Immature natural killer cell (primary cell): Measurements from ENCODE around the gene BST1. TPM values are rescaled to one million over a fixed set of nuclear protein-coding genes. Genes with fewer than 3 reads are reported as not detected.

ENCODE experiments used
- DNase-seq, 3 donors: peaks; one replicate each; pipeline ENCODE4 v3.0.0; 2022; ENCODE audit warnings: mixed read lengths in 1 of 3
- H3K27ac Mint-ChIP-seq, 6 donors: one replicate each; pipeline ENCODE4 v1.8.0; 2020; ENCODE audit warnings: mixed read lengths in 6 of 6, mild to moderate bottlenecking in 5 of 6, inconsistent platforms in 4 of 6, moderate library complexity in 3 of 6
- H3K27me3 Mint-ChIP-seq, 3 donors: one replicate each; pipeline ENCODE4 v1.8.0; 2020 to 2021; ENCODE audit warnings: low read depth in 3 of 3, mild to moderate bottlenecking in 3 of 3, mixed read lengths in 3 of 3, moderate library complexity in 3 of 3, inconsistent platforms in 1 of 3
- H3K36me3 Mint-ChIP-seq, 3 donors: one replicate each; pipeline ENCODE4 v1.8.0; 2020; ENCODE audit warnings: mixed read lengths in 3 of 3, inconsistent platforms in 2 of 3, mild to moderate bottlenecking in 2 of 3
- H3K4me1 Mint-ChIP-seq, 2 donors: one replicate each; pipeline ENCODE4 v1.8.0; 2020; ENCODE audit warnings: inconsistent platforms in 2 of 2, mild to moderate bottlenecking in 2 of 2, mixed read lengths in 2 of 2, moderate library complexity in 1 of 2
- H3K4me3 Mint-ChIP-seq, 5 donors: one replicate each; pipeline ENCODE4 v1.8.0; 2020; ENCODE audit warnings: mild to moderate bottlenecking in 5 of 5, mixed read lengths in 5 of 5, inconsistent platforms in 3 of 5, moderate library complexity in 3 of 5
- H3K9me3 Mint-ChIP-seq, 6 donors: one replicate each; pipeline ENCODE4 v1.8.0; 2020; ENCODE audit warnings: mild to moderate bottlenecking in 6 of 6, mixed read lengths in 6 of 6, inconsistent platforms in 4 of 6, moderate library complexity in 3 of 6
- polyA plus RNA-seq, 3 donors: library from polyadenylated mRNA; unstranded; fragments of 300-500 nt; fragmentation: Illumina TruSeq; gene quantifications; one replicate each; pipeline ENCODE4 v1.2.3, GENCODE V29; 2021

BST1 gene
- polyA plus RNA-seq, 3 donors from 2014 or later = 0.78 to 2.0 (median 1.1) TPM

DNA sequence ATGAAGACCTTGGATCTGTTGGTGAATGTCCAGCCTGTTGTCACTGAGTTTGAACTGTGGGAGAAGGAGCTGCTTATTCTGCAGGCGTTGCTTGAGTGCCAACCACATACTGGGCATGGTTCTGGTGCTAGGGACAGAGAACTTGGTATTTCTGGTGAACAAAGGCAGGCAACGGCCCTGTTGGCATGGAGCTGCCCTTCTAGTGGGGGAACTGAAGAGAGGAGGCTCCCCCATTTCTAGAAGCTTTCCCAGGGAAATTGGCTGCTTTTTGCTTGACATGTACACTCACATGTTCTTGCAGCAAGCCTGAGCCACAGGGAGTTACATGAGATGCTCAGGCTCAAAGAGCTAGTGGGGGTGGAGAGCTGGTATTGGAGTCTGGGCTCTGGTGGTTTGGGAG lies 66.3 kb downstream of the BST1 start:
- peaks cover 0 to 5% (median 4%) of the 10 kb centered on the region in 3 donors for H3K36me3 Mint-ChIP-seq
- H3K27me3 Mint-ChIP-seq = peaks cover 0 to 8% (median 8%) of the 10 kb centered on the region in 3 donors
- no peaks in the 10 kb centered on the region for H3K9me3 Mint-ChIP-seq
- peak overlapping the region in 1 of 5 donors; percentile 33 for H3K4me3 Mint-ChIP-seq
- no peak for DNase-seq
- peaks cover 82 to 83% of the 10 kb centered on the region in 2 donors for H3K4me1 Mint-ChIP-seq
- H3K27ac Mint-ChIP-seq = peak overlapping the region in 3 of 6 donors; percentile 14 to 51 (median 51)

DNA sequence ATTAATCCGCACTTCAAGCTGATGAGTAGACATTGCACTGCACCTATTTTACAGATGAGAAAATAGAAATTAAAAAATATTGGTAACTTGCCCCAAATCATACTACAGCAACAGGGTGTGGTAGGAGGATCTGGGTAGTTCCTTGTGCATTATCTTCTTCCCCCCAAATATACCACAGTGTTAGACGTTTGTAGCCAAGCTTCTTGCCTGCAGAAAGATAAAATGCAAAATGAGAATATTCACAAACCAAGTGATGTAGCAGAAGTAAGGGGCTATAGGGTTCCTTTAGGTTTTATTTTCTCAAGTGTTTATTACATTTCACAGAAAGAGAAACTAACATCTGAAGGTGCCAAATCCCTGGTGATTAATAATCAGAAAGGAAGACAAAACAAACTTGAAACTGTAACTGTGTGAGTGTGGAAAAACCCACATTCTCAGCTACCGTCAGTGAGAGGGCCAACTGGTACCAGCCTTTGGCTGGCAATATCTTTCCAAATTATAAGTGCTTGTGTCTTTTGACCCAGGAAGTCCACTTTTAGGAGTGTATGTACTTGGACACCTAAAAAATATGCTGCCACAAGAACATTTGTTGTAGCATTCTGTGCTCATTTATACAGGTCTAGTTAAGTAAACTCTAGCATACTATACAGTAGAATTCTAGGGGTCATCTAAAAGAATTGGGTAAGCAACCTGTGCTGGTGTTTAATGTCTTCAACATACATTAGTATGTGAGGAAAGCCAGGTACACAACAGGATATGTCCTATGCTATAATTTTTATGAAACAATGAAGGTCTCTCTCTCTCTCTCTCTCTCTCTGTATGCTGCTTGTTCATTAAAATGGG lies 68.6 kb downstream of the BST1 start:
- H3K36me3 Mint-ChIP-seq = no peaks in the 10 kb centered on the region
- peak overlapping the region; percentile 31 to 90 (median 84) for H3K27ac Mint-ChIP-seq
- peaks cover 72 to 76% of the 10 kb centered on the region in 2 donors for H3K4me1 Mint-ChIP-seq
- H3K27me3 Mint-ChIP-seq = peaks cover 0 to 11% (median 8%) of the 10 kb centered on the region in 3 donors
- peak; percentile 66 to 69 (median 68) for DNase-seq
- H3K4me3 Mint-ChIP-seq = peak overlapping the region; percentile 25 to 75 (median 59)
- no peaks in the 10 kb centered on the region for H3K9me3 Mint-ChIP-seq

DNA sequence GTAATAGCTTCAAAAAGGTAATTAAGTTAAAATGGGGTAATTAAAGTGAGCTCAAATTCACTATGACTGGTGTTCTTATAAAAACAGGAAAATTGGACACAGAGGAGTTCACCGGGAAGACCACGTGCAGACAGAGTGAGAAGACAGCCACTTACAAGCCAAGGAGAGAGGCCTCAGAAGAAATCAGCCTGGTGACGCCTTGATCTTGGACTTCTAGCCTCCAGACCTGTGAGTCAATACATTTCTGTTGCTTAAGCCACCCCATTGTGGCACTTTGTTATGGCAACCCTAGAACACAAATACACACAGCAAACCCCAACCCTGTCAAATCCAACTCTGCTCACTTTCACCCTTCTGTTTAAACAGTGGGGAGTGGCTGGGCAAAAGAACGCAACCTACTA lies 71.2 kb downstream of the BST1 start:
- H3K4me3 Mint-ChIP-seq = peak overlapping the region in 3 of 5 donors; percentile 1 to 55 (median 37)
- H3K36me3 Mint-ChIP-seq = no peaks in the 10 kb centered on the region
- DNase-seq = peak; percentile 45 to 61 (median 46)
- H3K27me3 Mint-ChIP-seq = peaks cover 2 to 21% (median 11%) of the 10 kb centered on the region in 3 donors
- H3K4me1 Mint-ChIP-seq = peaks cover 76 to 79% of the 10 kb centered on the region in 2 donors
- no peaks in the 10 kb centered on the region for H3K9me3 Mint-ChIP-seq
- H3K27ac Mint-ChIP-seq = peak overlapping the region in 5 of 6 donors; percentile 26 to 81 (median 74)

DNA sequence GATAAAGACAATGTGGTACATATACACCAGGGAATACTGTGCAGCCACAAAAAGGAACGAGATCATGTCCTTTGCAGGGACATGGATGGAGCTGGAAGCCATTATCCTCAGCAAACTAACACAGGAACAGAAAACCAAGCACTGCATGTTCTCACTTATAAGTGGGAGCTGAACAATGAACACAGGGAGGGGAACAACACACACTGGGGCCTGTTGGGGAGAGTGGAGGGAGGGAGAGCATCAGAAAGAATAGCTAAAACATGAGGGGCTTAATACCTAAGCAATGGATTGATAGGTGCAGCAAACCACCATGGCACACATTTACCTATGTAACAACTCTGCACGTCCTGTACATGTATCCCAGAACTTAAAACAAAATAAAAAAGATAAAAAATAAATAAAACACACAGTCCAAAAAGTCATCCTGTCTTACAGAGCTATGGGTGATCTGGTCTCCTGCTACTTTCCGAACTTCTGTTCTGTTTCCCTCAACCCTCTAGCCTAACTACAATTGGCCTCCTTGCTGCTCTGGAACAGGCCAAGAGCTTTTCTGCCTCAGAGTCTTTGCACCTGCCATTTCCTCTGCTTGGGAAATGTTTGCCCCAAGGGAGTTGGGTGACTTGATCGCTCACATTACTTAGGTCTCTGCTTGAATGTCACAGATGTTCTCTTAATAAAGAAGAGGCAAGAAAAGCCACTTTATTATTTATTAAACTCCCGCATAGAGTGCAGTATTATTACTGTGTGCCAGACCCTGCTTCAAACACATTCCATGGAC lies 74.2 kb downstream of the BST1 start:
- peaks cover 80 to 87% of the 10 kb centered on the region in 2 donors for H3K4me1 Mint-ChIP-seq
- H3K4me3 Mint-ChIP-seq = peak overlapping the region; percentile 26 to 99 (median 94)
- H3K9me3 Mint-ChIP-seq = no peaks in the 10 kb centered on the region
- no peak for DNase-seq
- peaks cover 7 to 19% (median 17%) of the 10 kb centered on the region in 3 donors for H3K36me3 Mint-ChIP-seq
- peak overlapping the region in 5 of 6 donors; percentile 71 to 93 (median 90) for H3K27ac Mint-ChIP-seq
- peaks cover 10 to 28% (median 18%) of the 10 kb centered on the region in 3 donors for H3K27me3 Mint-ChIP-seq

DNA sequence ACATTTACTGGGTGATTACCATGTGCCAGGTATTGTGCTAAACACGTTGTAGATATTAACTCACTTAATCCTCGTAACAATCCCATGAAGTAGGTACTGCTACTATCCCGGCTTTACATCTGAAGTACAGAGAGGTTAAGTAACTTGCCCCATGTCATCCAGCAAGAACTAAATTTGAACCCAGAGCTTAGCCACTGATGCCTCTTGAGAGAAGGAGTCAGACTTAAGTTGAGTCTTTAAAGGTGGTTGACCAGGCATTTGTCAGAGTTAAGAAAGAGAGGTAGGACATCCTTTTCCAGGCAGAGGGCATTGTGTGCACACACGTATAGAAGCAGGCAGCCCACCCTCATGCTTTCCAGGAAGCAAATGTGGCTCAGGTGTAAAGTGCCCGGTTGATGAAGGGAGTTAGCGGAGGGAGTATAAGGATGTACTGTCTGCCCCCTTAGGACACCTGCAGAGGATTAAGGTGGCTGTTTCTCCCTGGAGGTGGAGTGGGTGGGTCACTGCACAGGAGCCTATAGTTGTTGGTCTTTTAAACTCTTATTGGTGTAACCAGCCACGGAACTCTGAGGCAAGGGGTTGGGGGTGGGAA lies 74.9 kb downstream of the BST1 start:
- Mint-ChIP-seq H3K27me3 (peaks cover 8 to 28% (median 18%) of the 10 kb centered on the region in 3 donors), H3K27ac (peak overlapping the region; percentile 71 to 93 (median 90)), H3K4me3 (peak overlapping the region; percentile 91 to 99 (median 94)), H3K4me1 (peaks cover 80 to 87% of the 10 kb centered on the region in 2 donors), H3K9me3 (no peaks in the 10 kb centered on the region), H3K36me3 (peaks cover 11 to 25% (median 25%) of the 10 kb centered on the region in 3 donors)
- no peak for DNase-seq

GRCh38 chr4:15778289-15779241 lies 75.7 kb downstream of the BST1 start, which contains the start of gene CD38:
TSS of gene CD38 (plus strand) at chr4:15778328. CDS start at chr4:15778415, 87 bp downstream.
- H3K27ac Mint-ChIP-seq = peak within 1 kb of the TSS; percentile 87 to 96 (median 92)
- no peaks in the 10 kb centered on the region for H3K9me3 Mint-ChIP-seq
- peaks cover 81 to 89% of the 10 kb centered on the region in 2 donors for H3K4me1 Mint-ChIP-seq
- H3K36me3 Mint-ChIP-seq = peaks cover 16 to 33% (median 28%) of the 10 kb centered on the region in 3 donors
- peaks cover 5 to 28% (median 18%) of the 10 kb centered on the region in 3 donors for H3K27me3 Mint-ChIP-seq
- H3K4me3 Mint-ChIP-seq = peak within 1 kb of the TSS; percentile 93 to 99 (median 95)
- peak; percentile 85 to 86 (median 85) for DNase-seq

- peaks cover 24 to 41% (median 35%) of the 10 kb centered on the region in 3 donors for H3K36me3 Mint-ChIP-seq
- H3K4me1 Mint-ChIP-seq = peaks cover 82 to 89% of the 10 kb centered on the region in 2 donors
- DNase-seq = no peak
- no peaks in the 10 kb centered on the region for H3K9me3 Mint-ChIP-seq
- peak overlapping the region; percentile 87 to 96 (median 92) for H3K27ac Mint-ChIP-seq
- peak overlapping the region; percentile 93 to 99 (median 95) for H3K4me3 Mint-ChIP-seq
- H3K27me3 Mint-ChIP-seq = peaks cover 5 to 25% (median 18%) of the 10 kb centered on the region in 3 donors
These were observed 76.4 kb downstream of the BST1 start for GRCh38 chr4:15779306-15779705.

- peaks cover 26 to 46% (median 36%) of the 10 kb centered on the region in 3 donors for H3K36me3 Mint-ChIP-seq
- no peak for DNase-seq
- no peaks in the 10 kb centered on the region for H3K9me3 Mint-ChIP-seq
- H3K4me1 Mint-ChIP-seq = peaks cover 84 to 89% of the 10 kb centered on the region in 2 donors
- peak overlapping the region; percentile 87 to 96 (median 92) for H3K27ac Mint-ChIP-seq
- peak overlapping the region; percentile 93 to 99 (median 95) for H3K4me3 Mint-ChIP-seq
- peaks cover 5 to 23% (median 18%) of the 10 kb centered on the region in 3 donors for H3K27me3 Mint-ChIP-seq
These were observed 76.9 kb downstream of the BST1 start for GRCh38 chr4:15779809-15780208.

DNA sequence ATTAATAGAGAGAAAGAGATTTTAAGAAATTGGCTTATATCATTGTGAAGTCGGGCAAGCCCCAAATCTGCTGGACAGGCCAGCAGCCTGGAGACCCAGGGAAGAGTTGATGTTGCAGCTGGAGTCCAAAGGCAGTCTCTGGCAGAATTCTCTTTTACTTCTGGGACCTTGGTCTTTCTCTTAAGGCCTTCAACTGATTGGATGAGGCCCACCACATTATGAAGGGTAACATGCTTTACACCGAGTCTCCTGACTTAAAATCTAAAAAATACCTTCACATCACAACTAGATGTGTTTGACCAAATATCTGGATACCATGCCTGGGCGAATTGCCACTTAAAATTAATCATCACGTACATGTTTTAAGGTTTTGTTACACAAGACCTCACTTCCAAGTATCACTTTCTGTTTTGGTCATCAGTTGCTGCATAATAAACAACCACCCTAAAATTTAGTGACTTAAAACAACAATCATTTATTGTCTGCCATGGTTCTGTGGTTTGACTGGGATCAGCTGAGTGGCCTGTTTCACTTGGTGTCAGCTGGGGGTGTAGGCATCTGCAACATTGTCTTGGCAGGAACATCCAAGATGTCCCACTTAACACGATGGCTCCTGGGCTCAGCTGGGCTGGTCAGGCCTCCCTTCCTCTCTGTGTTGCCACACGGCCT lies 78.7 kb downstream of the BST1 start:
- DNase-seq = peak; percentile 52 to 61 (median 59)
- peak overlapping the region; percentile 46 to 94 (median 90) for H3K27ac Mint-ChIP-seq
- H3K9me3 Mint-ChIP-seq = no peaks in the 10 kb centered on the region
- H3K36me3 Mint-ChIP-seq = peaks cover 39 to 62% (median 51%) of the 10 kb centered on the region in 3 donors
- H3K27me3 Mint-ChIP-seq = peaks cover 6 to 23% (median 18%) of the 10 kb centered on the region in 3 donors
- peaks cover 89 to 94% of the 10 kb centered on the region in 2 donors for H3K4me1 Mint-ChIP-seq
- peak overlapping the region; percentile 72 to 99 (median 94) for H3K4me3 Mint-ChIP-seq
